Stimulated activated CD8-positive, alpha-beta memory T cell treated with anti-CD3 and anti-CD28 coated beads, Interleukin-12 subunit alpha, Interleukin-12 subunit beta, amount 100 ng/mL, for 24 hours (primary cell): ENCODE measurements around the gene AKIP1.
"Not testable (repeated sequence)": the region's sequence is repeated elsewhere in the genome, so short reads cannot be mapped to it uniquely, and the experiment has no call there.

Experiments
- DNase-seq: peaks from one replicate; pipeline ENCODE4 v3.0.0-alpha.2; 2020; ENCODE audit errors: extremely low read depth

Gene AKIP1

GRCh38 chr11:8917157-8917825, 6.3 kb downstream of the AKIP1 start:
- DNase-seq = no peak

GRCh38 chr11:8922691-8923090, 11.7 kb downstream of the AKIP1 start:
- no peak for DNase-seq

- no peak for DNase-seq
These were observed 14.7 kb downstream of the AKIP1 start for GRCh38 chr11:8925711-8926110.

- no peak for DNase-seq
These were observed 15.2 kb downstream of the AKIP1 start for GRCh38 chr11:8926236-8926635.

GRCh38 chr11:8927233-8927632, 16.2 kb downstream of the AKIP1 start:
- DNase-seq = no peak

- no peak for DNase-seq
These were observed 17.2 kb downstream of the AKIP1 start for GRCh38 chr11:8928205-8928604.

- DNase-seq = no peak
These were observed 18.1 kb downstream of the AKIP1 start for GRCh38 chr11:8928981-8929615.

GRCh38 chr11:8930456-8931175, 19.6 kb downstream of the AKIP1 start:
- no peak for DNase-seq

- DNase-seq = no peak
These were observed 21.7 kb downstream of the AKIP1 start, which contains the start of gene C11orf16 for GRCh38 chr11:8932564-8933180. C11orf16 (minus strand) TSS chr11:8932947; CDS start chr11:8932308, 639 bp downstream.

- no peak for DNase-seq
These were observed 22.9 kb downstream of the AKIP1 start for GRCh38 chr11:8933931-8934330.

GRCh38 chr11:8934742-8935488, 23.9 kb downstream of the AKIP1 start:
- DNase-seq = no peak

- DNase-seq = not testable (repeated sequence)
These were observed 24.8 kb downstream of the AKIP1 start for GRCh38 chr11:8935789-8936188.

- DNase-seq = no peak
These were observed 26.2 kb downstream of the AKIP1 start for GRCh38 chr11:8937159-8937558.

GRCh38 chr11:8937659-8938058, 26.7 kb downstream of the AKIP1 start:
- no peak for DNase-seq

- DNase-seq = no peak
These were observed 30.5 kb downstream of the AKIP1 start for GRCh38 chr11:8941341-8942103.

- no peak for DNase-seq
These were observed 31.6 kb downstream of the AKIP1 start, which contains the start of gene ASCL3 for GRCh38 chr11:8942518-8943066. ASCL3 (minus strand) TSS chr11:8943016; CDS start chr11:8938161, 4,855 bp downstream.

GRCh38 chr11:8947230-8947943, 36.4 kb downstream of the AKIP1 start:
- no peak for DNase-seq

GRCh38 chr11:8948886-8949285, 37.9 kb downstream of the AKIP1 start:
- no peak for DNase-seq

- no peak for DNase-seq
These were observed 45.9 kb downstream of the AKIP1 start for GRCh38 chr11:8956860-8957259.
